HG03469 (cell line): ENCODE measurements around the gene CCDC182.

ENCODE experiments used
- ATAC-seq: cut with Tn5 transposase; IDR thresholded peaks from one replicate; pipeline ENCODE4 v1.9.1; 2021; ENCODE audit warnings: mild to moderate bottlenecking, moderate library complexity, moderate number of reproducible peaks; ENCODE audit not compliant: unreplicated experiment

CCDC182 gene

DNA sequence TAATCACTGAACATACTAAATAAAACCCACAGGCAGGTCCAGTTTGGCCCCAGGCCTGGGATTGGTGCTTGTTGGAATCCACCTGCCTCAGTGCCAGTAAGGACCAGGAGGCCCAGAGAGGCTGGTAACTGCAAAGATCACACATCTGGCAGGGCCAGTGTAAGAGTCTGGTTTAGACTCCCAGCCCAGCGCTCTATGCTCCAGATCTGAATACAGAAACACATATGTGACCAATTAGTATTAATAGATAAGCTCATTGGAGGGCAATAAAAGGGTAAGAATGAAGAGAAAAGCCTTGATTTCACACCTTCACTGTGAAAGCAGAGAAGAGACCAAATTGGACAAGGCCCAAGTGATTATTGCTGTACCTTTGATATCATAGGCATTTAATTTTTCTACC lies 13.6 kb upstream of the CCDC182 start:
- no peak for ATAC-seq

DNA sequence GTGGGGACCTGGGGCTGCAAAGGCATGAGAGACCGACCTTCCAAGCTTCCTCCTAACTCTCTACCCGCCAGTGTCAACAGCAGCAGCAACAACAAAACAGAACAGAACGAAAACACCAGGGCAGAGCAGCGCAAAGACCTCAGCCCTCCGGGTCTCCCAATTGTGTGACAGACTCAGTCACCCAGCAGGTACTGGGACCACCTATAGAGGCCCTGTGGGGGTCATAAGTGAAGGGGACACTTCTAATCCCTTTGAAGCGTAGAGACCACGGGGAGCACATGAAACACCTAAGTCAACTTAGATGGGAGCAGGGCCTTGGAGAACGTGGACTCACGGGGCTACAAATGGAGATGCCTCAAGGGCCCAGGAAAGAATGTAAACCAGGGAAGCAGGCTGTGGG lies 12.6 kb upstream of the CCDC182 start:
- no peak for ATAC-seq

GRCh38 chr17:57756951-57757350 lies 11.9 kb upstream of the CCDC182 start:
- ATAC-seq = no peak

DNA sequence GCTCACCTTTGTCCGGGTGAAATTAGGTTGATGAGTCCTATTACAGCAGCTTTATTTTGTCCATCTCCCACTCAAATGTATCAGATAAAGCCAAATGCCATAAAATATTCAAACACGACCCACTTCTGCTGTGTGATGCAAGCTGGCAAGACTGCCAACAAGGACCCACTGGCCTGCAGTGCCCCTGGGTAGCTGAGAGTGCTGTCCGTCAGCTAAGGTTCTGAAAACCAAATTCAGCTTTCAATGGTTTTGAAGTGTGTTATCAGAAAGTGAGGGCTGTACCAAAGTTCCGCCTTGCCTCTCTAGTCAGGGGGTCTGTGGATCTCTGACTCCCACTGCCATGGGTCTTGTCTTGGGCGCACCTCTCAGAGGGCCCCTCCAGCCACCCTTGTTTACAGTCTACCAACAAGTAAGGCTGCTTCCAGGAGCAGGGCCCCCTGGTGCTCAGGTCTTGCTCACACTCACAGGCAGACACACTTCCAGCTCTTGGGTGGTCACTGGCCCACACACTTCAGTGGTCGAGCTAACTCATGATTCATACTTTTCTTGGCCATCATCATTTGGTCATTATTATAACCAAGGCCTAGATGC lies 10.5 kb upstream of the CCDC182 start:
- ATAC-seq = no peak

DNA sequence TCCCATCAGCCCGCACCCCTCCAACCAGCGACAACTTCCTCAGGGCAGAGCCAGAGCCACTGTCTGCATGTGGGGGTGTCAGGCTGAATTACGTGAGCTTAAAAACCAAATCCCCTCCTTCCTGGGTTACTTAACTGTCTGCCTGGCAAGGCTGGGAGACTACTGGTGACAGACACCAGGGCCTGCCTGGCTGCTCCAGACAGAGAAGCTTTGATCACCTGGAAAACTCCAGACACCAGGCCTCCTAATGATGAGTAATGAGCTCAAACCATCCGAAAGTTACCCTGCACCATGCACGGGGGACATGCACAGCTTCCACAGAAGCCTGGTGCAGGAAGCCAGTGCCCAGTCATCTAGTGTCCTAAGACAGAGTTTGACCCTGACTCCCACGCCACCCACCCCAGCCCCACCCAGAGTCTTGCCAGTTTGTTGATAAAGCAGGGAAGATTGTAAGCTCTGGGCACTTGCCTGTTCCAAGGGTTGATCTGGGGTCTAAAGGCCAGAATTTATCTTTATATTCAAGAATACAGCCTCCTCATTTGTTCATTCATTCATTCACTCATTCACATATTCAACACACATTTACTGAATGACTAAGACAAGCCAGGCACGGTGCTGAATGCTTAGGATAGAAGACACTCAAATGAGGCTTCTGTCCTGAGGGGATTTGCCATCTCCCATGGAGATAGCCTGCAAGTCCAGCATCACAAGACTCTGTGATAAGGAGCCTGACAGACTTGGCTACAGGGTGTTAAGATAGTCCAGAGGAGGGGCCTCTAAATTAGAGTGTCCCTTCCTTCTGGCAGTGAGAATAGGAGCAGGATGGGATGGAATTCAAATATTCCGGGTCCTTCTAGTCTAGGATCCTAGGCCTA lies 7.2 kb upstream of the CCDC182 start:
- no peak for ATAC-seq

GRCh38 chr17:57751348-57751971 lies 6.4 kb upstream of the CCDC182 start:
- ATAC-seq = no peak

GRCh38 chr17:57750895-57751294 lies 5.8 kb upstream of the CCDC182 start:
- no peak for ATAC-seq

GRCh38 chr17:57750109-57750871 lies 5.2 kb upstream of the CCDC182 start:
- no peak for ATAC-seq

GRCh38 chr17:57749701-57750100 lies 4.6 kb upstream of the CCDC182 start:
- no peak for ATAC-seq

GRCh38 chr17:57747221-57748017 lies 2.3 kb upstream of the CCDC182 start:
- ATAC-seq = no peak

DNA sequence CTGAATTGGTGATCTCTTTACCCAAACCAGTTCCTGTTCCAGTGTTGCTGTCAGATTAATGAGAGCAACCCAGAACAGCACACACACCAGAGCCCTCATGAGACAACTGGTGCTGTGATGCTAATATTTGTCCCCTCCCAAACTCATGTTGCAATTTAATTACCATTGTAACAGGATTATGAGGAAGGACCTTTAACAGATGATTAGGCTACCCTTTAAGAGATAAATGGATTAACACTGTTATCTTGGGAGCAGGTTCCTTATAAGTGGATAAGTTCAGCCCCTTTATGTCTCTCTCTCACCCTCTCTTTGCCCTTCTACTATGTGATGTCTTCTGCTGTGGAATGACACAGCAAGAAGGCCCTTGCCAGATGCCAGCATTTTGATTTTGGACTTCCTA lies 1.1 kb upstream of the CCDC182 start:
- ATAC-seq = no peak

DNA sequence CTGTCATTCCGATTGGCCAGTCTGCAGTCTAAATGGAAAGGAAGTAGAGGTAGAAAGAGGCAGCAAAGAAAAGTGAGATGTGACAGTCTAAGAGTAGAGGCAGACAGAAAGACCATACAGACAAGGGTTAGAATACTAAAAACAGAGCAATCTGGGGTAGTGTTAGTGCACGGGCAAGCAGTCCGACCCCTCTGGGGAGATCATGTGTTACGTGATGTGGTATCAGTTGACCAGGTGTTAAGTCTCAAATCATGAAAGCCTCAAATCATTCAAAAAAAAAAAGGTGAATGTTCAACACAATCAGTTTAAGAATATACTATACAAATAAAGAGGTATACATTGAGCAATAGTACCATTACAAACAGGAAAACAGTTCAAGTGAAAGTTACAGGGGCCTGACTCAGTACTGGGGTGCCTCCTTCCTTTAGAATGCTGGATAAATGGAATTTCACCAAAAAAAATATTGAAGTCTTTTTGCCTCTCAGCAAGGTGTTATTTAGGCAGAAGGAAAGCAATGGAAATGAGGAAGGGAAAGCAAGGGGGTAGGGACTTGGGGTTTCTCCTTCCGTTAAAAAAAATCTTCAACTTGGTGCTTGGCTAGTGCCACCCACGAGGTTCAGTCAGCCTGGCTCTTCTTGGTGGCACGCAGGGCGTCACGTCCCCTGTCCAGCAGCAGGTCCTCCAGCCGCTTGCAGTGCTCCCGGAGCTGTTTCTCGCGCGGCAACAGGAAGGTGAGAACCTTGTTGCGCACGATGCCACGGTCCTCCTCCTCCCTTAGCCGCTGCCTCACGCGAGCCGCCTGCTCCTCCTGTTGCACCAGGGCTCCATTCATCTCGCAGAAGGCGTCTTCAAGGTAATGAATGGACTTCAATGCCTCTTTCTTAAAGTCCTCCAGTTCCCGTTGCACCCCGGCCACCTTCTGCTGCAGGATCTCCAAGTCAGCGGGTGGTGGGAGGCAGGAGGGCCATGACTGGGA lies 616 bp downstream of the CCDC182 start:
- ATAC-seq = no peak

- ATAC-seq = no peak
These were observed 4.9 kb downstream of the CCDC182 start for GRCh38 chr17:57740235-57740528.

DNA sequence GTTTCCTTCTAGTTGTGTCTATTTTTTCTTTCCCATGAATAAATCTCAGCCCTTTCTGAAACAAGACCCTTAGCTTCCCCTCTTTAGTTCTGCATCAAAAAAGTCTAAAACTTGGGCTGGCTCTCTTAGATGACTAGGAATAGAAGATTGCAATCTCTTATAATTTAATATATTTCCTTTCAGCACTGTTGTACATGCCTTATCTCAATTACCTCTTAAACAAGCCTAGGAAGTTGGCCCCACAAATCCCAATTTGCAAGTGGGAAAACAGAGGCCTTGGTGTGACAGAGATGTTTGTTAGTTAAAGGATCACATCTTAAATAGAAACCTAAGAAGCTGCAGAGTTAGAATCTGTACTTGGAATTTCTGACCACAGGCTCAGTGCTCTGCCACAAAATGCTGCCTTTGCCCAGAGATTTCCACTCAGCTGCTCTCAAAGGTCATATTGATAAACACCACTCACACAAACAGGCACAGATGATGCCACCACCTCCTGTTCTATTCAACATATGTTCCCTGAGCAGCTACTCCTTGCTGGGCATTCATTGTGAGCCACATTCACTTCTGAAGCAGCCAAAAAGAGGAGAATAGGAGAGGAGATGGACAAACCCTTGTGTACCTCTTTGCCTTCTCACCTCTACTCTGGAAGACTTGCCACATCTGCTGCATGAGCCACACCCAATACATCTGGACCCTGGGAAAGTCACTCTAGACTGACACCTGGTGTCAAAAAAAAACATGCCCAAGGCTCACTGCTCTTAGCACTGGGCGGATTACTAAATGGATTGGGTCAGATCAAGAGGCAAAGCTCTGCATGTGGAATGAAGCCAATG lies 5.5 kb downstream of the CCDC182 start:
- ATAC-seq = no peak

GRCh38 chr17:57737450-57737849 lies 7.6 kb downstream of the CCDC182 start:
- ATAC-seq = no peak

GRCh38 chr17:57735707-57736106 lies 9.4 kb downstream of the CCDC182 start:
- ATAC-seq = no peak

- ATAC-seq = no peak
These were observed 9.9 kb downstream of the CCDC182 start for GRCh38 chr17:57735230-57735629.

DNA sequence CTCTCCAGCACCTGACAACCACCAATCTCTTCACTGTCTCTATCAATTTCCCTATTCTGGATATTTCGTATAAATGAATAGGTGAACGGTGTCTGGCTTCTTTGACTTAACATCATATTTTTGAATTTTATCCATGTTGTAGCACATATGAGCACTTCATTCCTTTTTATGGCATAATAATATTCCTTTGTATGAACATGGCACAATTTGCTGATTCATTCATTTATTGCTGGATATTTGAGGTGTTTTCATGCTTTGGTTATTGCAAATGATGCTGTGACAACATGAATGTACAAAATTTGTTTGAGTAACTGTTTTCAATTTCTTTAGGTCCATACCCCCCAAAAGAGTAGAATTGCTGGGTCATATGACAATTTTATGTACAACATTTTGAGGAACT lies 12.0 kb downstream of the CCDC182 start:
- ATAC-seq = no peak

GRCh38 chr17:57732062-57732461 lies 13.0 kb downstream of the CCDC182 start:
- ATAC-seq = no peak
